SU-DHL-6 (cell line): ENCODE results near the gene LARP4B.

Experiments
- H2AFZ ChIP-seq: fragments of 200-600 bp; sonication (generic); 2 replicates; pipeline ENCODE4 v1.6.1; 2014; ENCODE audit warnings: low read depth, mild to moderate bottlenecking, moderate library complexity, mixed read lengths, antibody characterized with exemption, low read length; ENCODE audit not compliant: severe bottlenecking
- H3F3A ChIP-seq: fragments of 200-600 bp; shearing (Covaris generic); 2 replicates; pipeline ENCODE4 v1.6.0; 2016; ENCODE audit warnings: antibody characterized with exemption, mild to moderate bottlenecking; ENCODE audit not compliant: insufficient read depth
- H3K27ac ChIP-seq: fragments of 200-600 bp; sonication (generic); 2 replicates; pipeline ENCODE4 v1.5.1; 2016; ENCODE audit warnings: low read depth, mild to moderate bottlenecking, low read length, moderate library complexity, mixed read lengths
- H3K27me3 ChIP-seq: fragments of 200-600 bp; sonication (generic), shearing (Covaris generic); 2 replicates; pipeline ENCODE4 v1.6.0; 2014; ENCODE audit warnings: mild to moderate bottlenecking, low read length
- H3K36me3 ChIP-seq: fragments of 200-600 bp; sonication (generic); 2 replicates; pipeline ENCODE4 v1.6.1; 2014; ENCODE audit warnings: mild to moderate bottlenecking, low read length, mixed read lengths
- H3K4me2 ChIP-seq: fragments of 300-600, 200-600 bp; shearing (Covaris generic), sonication (generic); 2 replicates; pipeline ENCODE4 v1.6.0; 2014; ENCODE audit warnings: low read length, low read depth, mild to moderate bottlenecking; ENCODE audit not compliant: poor library complexity, severe bottlenecking
- H3K4me3 ChIP-seq: fragments of 200-600 bp; sonication (generic); 2 replicates; pipeline ENCODE4 v1.5.1; 2014; ENCODE audit warnings: antibody characterized with exemption, low read length, mild to moderate bottlenecking, mixed read lengths; ENCODE audit not compliant: insufficient read depth, poor library complexity, severe bottlenecking
- H3K79me2 ChIP-seq: fragments of 200-600 bp; sonication (generic); 2 replicates; pipeline ENCODE4 v1.6.1; 2014; ENCODE audit warnings: mild to moderate bottlenecking, low read length, moderate library complexity; ENCODE audit not compliant: insufficient read depth
- H3K9ac ChIP-seq: fragments of 200-600 bp; sonication (generic); 2 replicates; pipeline ENCODE4 v1.7.0; 2014; ENCODE audit warnings: mild to moderate bottlenecking, low read length
- H3K9me2 ChIP-seq: fragments of 200-600 bp; sonication (generic); replicated peaks from 2 replicates; pipeline ENCODE4 v1.6.1; 2014; ENCODE audit warnings: low read length; ENCODE audit not compliant: insufficient read depth
- H3K9me3 ChIP-seq: fragments of 200-600 bp; sonication (generic); 2 replicates; pipeline ENCODE4 v1.6.1; 2014; ENCODE audit warnings: low read length, mixed read lengths; ENCODE audit not compliant: insufficient read depth
- H4K20me1 ChIP-seq: fragments of 200-600 bp; sonication (generic); 2 replicates; pipeline ENCODE4 v1.6.1; 2014; ENCODE audit warnings: low read depth, mild to moderate bottlenecking, antibody characterized with exemption, low read length, moderate library complexity, mixed read lengths
- EZH2phosphoT487 ChIP-seq: fragments of 200-600 bp; sonication (generic), shearing (Covaris generic); conservative IDR thresholded peaks from 2 replicates; pipeline ENCODE4 v1.6.1; 2018; ENCODE audit warnings: mild to moderate bottlenecking, antibody characterized with exemption, low read length, moderate library complexity, mixed read lengths
- TF ChIP-seq, protein P1 (sequence below): fragments of 200-600 bp; sonication (generic); IDR thresholded peaks from one replicate; pipeline ENCODE4 v1.5.1; 2017; ENCODE audit warnings: antibody characterized with exemption, mild to moderate bottlenecking, low read length, moderate library complexity; ENCODE audit not compliant: insufficient read depth, poor library complexity, severe bottlenecking

LARP4B gene

GRCh38 chr10:807163-807957 lies 124.1 kb downstream of the LARP4B start:
- no peaks in the 10 kb centered on the region for H3K9me3 ChIP-seq
- no peaks in the 10 kb centered on the region for H3K79me2 ChIP-seq
- H3K9me2 ChIP-seq = no peaks in the 10 kb centered on the region
- no peaks in the 10 kb centered on the region for H3K27me3 ChIP-seq
- no peak overlapping the region for H3K4me3 ChIP-seq
- peaks cover 17% of the 10 kb centered on the region; the same call in 1 of the 2 replicates for H3K36me3 ChIP-seq
- H3K9ac ChIP-seq = no peak overlapping the region
- H3K27ac ChIP-seq = no peak overlapping the region
- H4K20me1 ChIP-seq = no peaks in the 10 kb centered on the region
- no peaks in the 10 kb centered on the region for H3F3A ChIP-seq
- no peak for TF ChIP-seq EZH2phosphoT487
- TF ChIP-seq, protein P1, sequence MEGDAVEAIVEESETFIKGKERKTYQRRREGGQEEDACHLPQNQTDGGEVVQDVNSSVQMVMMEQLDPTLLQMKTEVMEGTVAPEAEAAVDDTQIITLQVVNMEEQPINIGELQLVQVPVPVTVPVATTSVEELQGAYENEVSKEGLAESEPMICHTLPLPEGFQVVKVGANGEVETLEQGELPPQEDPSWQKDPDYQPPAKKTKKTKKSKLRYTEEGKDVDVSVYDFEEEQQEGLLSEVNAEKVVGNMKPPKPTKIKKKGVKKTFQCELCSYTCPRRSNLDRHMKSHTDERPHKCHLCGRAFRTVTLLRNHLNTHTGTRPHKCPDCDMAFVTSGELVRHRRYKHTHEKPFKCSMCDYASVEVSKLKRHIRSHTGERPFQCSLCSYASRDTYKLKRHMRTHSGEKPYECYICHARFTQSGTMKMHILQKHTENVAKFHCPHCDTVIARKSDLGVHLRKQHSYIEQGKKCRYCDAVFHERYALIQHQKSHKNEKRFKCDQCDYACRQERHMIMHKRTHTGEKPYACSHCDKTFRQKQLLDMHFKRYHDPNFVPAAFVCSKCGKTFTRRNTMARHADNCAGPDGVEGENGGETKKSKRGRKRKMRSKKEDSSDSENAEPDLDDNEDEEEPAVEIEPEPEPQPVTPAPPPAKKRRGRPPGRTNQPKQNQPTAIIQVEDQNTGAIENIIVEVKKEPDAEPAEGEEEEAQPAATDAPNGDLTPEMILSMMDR = no peak
- no peak overlapping the region for H3K4me2 ChIP-seq
- H2AFZ ChIP-seq = no peak overlapping the region

- Histone ChIP-seq H3K9me3 (no peaks in the 10 kb centered on the region), H3F3A (no peaks in the 10 kb centered on the region), H3K79me2 (no peaks in the 10 kb centered on the region), H3K36me3 (peaks cover 9% of the 10 kb centered on the region; the same call in 1 of the 2 replicates), H3K9ac (no peak overlapping the region), H3K4me2 (no peak overlapping the region), H4K20me1 (no peaks in the 10 kb centered on the region), H3K4me3 (no peak overlapping the region), H2AFZ (no peak overlapping the region), H3K9me2 (no peaks in the 10 kb centered on the region), H3K27ac (no peak overlapping the region), H3K27me3 (no peaks in the 10 kb centered on the region)
- TF ChIP-seq, protein P1 = no peak
- no peak for TF ChIP-seq EZH2phosphoT487
Measured at GRCh38 chr10:806451-807162, 124.9 kb downstream of the LARP4B start.

DNA sequence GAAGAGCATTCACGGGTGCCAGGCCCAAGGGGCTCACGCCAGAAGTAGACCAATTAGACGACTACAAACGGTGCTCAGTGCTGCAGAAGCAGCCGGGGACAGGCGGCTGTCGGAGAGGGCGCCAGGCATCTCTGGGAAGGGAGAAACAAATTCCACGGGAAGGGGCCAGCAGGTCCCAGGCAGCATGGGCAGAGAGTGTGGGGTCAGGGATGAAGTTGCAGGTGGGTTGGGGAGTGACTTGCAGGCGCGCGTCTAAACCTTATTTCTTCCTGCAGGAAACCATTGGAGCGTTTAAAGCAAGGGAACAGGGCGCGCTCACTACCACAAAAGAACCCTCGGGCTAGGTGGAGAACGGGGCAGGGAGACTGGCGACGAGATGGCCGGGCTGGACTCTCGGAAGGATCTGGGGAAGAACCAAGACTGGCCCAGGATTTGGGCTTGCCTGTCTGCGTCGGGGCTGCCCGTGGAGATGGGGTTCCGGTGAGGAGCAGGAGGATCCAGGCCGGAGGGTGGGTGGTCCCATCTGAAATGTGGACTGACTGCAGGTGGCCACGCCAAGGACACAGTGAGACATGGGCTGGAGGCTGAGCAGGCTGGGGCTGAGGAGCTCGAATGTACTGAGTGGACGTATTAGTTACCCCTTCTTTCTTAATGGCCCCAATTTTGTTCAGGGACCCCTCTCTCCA lies 125.7 kb downstream of the LARP4B start:
- H3K4me2 ChIP-seq = no peak overlapping the region
- H4K20me1 ChIP-seq = no peaks in the 10 kb centered on the region

More for the DNA sequence above, 125.7 kb downstream of the LARP4B start:
- Histone ChIP-seq H2AFZ (no peak overlapping the region), H3K36me3 (peaks cover under 1% of the 10 kb centered on the region; the same call in 1 of the 2 replicates), H3K9me3 (no peaks in the 10 kb centered on the region), H3K9ac (no peak overlapping the region), H3K27me3 (no peaks in the 10 kb centered on the region), H3K27ac (no peak overlapping the region), H3K9me2 (no peaks in the 10 kb centered on the region), H3F3A (no peaks in the 10 kb centered on the region), H3K79me2 (no peaks in the 10 kb centered on the region), H3K4me3 (no peak overlapping the region)
- TF ChIP-seq, protein P1 = no peak
- TF ChIP-seq EZH2phosphoT487 = no peak
